Measurements from ENCODE around the gene TGFBR2. TPM values are rescaled to one million over a fixed set of nuclear protein-coding genes. Genes with fewer than 3 reads are reported as not detected.

The TGFBR2 gene
- total RNA-seq, 6 donors from 2014 or later = 82.8 to 385 (median 285) TPM

DNA sequence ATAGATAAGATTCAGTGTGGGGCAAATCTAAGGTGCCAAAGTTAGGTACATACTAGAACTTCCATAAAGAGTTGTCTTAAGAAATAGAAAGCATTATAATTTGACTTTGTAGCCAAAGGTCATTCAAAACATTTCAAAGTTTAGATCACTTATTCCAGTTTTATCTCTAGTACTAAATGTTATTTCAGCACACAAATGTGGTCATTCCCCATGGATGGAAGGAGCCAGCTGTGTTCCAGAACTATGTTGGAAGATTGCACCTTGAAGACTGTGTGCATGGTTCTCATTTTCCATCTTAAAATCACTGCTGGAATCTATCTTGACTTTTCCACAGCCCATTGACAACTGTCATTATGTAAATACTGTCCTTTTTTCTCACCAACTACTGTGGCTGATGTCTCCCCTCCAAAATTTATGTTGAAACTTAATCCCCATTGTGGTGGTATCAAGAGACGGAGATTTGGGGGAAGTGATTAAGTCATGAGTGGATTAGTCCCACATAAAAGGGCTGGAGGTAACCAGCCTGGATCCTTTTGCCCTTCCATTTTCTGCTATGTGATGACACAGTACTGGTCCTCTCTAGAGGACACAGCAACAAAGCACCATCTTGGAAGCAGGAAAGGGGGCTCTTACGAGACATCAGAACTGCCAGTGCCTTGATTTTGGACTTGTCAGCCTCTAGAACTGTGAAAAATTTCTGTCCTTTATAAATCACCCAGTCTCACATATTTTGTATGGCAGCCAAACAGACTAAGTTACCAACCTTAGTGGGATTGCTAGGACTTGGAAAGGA, 24.0 kb downstream of the TGFBR2 start:
- no peak overlapping the region for H3K4me3 ChIP-seq
- H3K9me3 ChIP-seq = no peaks in the 10 kb centered on the region
- H3K4me1 ChIP-seq = peaks cover 90 to 95% (median 94%) of the 10 kb centered on the region in 4 donors
- TF ChIP-seq POLR2AphosphoS5 (IDR thresholded peaks at IDR 0.05) (no peak), POLR2A (IDR thresholded peaks at IDR 0.05) (no peak), CTCF (IDR thresholded peaks at IDR 0.05) (no peak), EP300 (IDR thresholded peaks at IDR 0.05) (no peak)
- ATAC-seq (ENCODE audit: low FRiP score in 2 of 2) = peak in 1 of 2 donors; percentile 33
- peaks cover 0 to 18% (median 0%) of the 10 kb centered on the region in 4 donors for H3K36me3 ChIP-seq
- 76 to 85% methylated on average over 2 of the region's 2 CpGs for WGBS, 2 donors
- no peak for DNase-seq
- H3K27ac ChIP-seq = peak overlapping the region; percentile 46 to 81 (median 74)
- H3K27me3 ChIP-seq = no peaks in the 10 kb centered on the region

DNA sequence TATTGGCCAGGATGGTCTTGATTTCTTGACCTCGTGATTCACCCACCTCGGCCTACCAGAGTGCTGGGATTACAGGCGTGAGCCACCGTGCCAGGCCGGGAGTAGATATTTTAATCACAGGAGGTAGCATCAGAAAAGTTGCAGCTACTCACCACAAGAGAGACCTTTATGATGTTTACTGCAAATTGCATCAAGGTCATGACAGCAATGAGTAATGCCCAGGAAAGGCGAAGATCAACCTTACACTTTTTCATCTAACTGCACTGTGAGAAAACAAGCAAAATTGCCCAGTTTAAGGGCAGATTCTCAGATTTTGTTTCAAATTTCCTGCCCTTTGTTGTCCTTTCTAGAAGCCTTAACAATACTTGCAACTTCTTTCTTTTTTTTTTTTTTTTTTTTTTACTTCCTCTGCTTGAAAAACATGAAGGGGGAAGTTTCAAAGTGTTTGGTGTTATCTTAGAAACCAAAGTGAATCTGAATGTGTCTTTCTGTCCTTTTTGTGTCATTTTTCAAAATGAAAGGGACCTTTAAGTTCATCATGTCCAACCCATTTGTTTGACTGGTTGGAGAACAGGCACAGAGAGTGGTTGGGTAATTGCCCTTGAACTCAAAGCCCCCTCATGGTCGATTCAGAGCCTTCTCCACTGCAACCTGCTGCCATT, 25.0 kb downstream of the TGFBR2 start:
- no peaks in the 10 kb centered on the region for H3K27me3 ChIP-seq
- 62 to 71% methylated on average over 7 of the region's 7 CpGs for WGBS, 2 donors
- H3K27ac ChIP-seq = peak overlapping the region; percentile 54 to 81 (median 74)
- H3K4me3 ChIP-seq = no peak overlapping the region
- peaks cover 90 to 98% (median 93%) of the 10 kb centered on the region in 4 donors for H3K4me1 ChIP-seq
- TF ChIP-seq POLR2AphosphoS5 (IDR thresholded peaks at IDR 0.05) (no peak), CTCF (IDR thresholded peaks at IDR 0.05) (peak in 2 of 6 experiments; percentile 8 to 17), EP300 (IDR thresholded peaks at IDR 0.05) (no peak)
- H3K36me3 ChIP-seq = peaks cover 0 to 13% (median 0%) of the 10 kb centered on the region in 4 donors
- DNase-seq = no peak
- peak in 1 of 2 donors; percentile 5 for ATAC-seq (ENCODE audit: low FRiP score in 2 of 2)
- no peaks in the 10 kb centered on the region for H3K9me3 ChIP-seq

- H3K27ac ChIP-seq = peak overlapping the region; percentile 54 to 81 (median 74)
- 64 to 74% methylated on average over 3 of the region's 3 CpGs for WGBS, 2 donors
- peaks cover 84 to 92% (median 88%) of the 10 kb centered on the region in 4 donors for H3K4me1 ChIP-seq
- H3K36me3 ChIP-seq = peaks cover 0 to 16% (median 0%) of the 10 kb centered on the region in 4 donors
- H3K4me3 ChIP-seq = no peak overlapping the region
- ATAC-seq (ENCODE audit: low FRiP score in 2 of 2) (no peak), DNase-seq (no peak)
- H3K27me3 ChIP-seq = no peaks in the 10 kb centered on the region
- no peaks in the 10 kb centered on the region for H3K9me3 ChIP-seq
- TF ChIP-seq POLR2A (IDR thresholded peaks at IDR 0.05) (no peak), EP300 (IDR thresholded peaks at IDR 0.05) (no peak), POLR2AphosphoS5 (IDR thresholded peaks at IDR 0.05) (no peak), CTCF (IDR thresholded peaks at IDR 0.05) (no peak)
Measured at GRCh38 chr3:30632065-30632464, 25.7 kb downstream of the TGFBR2 start.

DNA sequence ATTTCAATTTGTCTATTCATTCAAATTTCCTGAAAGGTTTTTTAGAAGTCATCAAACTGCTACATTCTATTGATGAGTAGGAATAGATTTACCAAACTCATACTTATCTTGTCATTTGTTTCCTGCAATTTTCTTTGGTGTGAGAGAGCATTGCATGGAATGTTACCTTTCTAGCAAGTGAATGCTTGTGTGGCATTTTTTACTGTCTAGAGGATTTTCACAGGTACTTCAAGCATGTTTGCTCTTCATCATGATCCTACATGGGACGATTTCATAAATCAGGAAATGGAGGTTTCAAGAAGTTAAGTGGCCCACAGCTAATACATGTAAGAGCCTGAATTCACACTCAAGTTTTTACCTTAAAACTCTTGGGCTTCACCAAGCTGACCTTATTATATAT, 26.1 kb downstream of the TGFBR2 start:
- no peak for ATAC-seq (ENCODE audit: low FRiP score in 2 of 2)
- WGBS, 2 donors = 29 to 67% methylated on average over 1 of the region's 1 CpG
- peak overlapping the region; percentile 28 to 81 (median 74) for H3K27ac ChIP-seq

More for the DNA sequence above, 26.1 kb downstream of the TGFBR2 start:
- DNase-seq = no peak
- Histone ChIP-seq H3K27me3 (no peaks in the 10 kb centered on the region), H3K4me3 (no peak overlapping the region), H3K9me3 (no peaks in the 10 kb centered on the region), H3K4me1 (peaks cover 79 to 89% (median 83%) of the 10 kb centered on the region in 4 donors), H3K36me3 (peaks cover 0 to 19% (median 0%) of the 10 kb centered on the region in 4 donors)
- TF ChIP-seq CTCF (IDR thresholded peaks at IDR 0.05) = no peak
- no peak for TF ChIP-seq EP300 (IDR thresholded peaks at IDR 0.05)
- no peak for TF ChIP-seq POLR2AphosphoS5 (IDR thresholded peaks at IDR 0.05)
- TF ChIP-seq POLR2A (IDR thresholded peaks at IDR 0.05) = no peak
